Nephron progenitor cell (in vitro differentiated cells): ENCODE data around the gene TLX2.
A peak's percentile ranks its signal among the peaks of the same experiment; 100 is the strongest.

ENCODE experiments used
- DNase-seq: peaks from one replicate; pipeline ENCODE4 v3.0.0; 2021
- H3K27ac Mint-ChIP-seq: 2 replicates; pipeline ENCODE4 v1.8.0; 2021; ENCODE audit warnings: mild to moderate bottlenecking, moderate library complexity, mixed read lengths
- H3K27me3 Mint-ChIP-seq: 2 replicates; pipeline ENCODE4 v1.8.0; 2021; ENCODE audit warnings: mild to moderate bottlenecking, low read depth, mixed read lengths; ENCODE audit not compliant: poor library complexity
- H3K36me3 Mint-ChIP-seq: 2 replicates; pipeline ENCODE4 v1.8.0; 2021; ENCODE audit warnings: low read depth, mixed read lengths
- H3K4me1 Mint-ChIP-seq: 2 replicates; pipeline ENCODE4 v1.8.0; 2021; ENCODE audit warnings: mixed read lengths
- H3K4me3 Mint-ChIP-seq: 2 replicates; pipeline ENCODE4 v1.8.0; 2021; ENCODE audit warnings: mild to moderate bottlenecking, moderate library complexity, mixed read lengths
- H3K9me3 Mint-ChIP-seq: 2 replicates; pipeline ENCODE4 v1.8.0; 2021; ENCODE audit warnings: mild to moderate bottlenecking, moderate library complexity, mixed read lengths
- CTCF ChIP-seq: fragments of 200-600 bp; sonication (generic); IDR thresholded peaks from 2 replicates; pipeline ENCODE4 v1.5.0; 2021; ENCODE audit warnings: antibody characterized with exemption

The TLX2 gene

GRCh38 chr2:74554820-74555531 is 40.7 kb downstream of the TLX2 start:
- Mint-ChIP-seq H3K27ac (no peak overlapping the region), H3K9me3 (no peaks in the 10 kb centered on the region), H3K36me3 (peaks cover 14% of the 10 kb centered on the region), H3K4me1 (peaks cover 42% of the 10 kb centered on the region), H3K4me3 (peak overlapping the region; percentile 91), H3K27me3 (peaks cover 75% of the 10 kb centered on the region)
- TF ChIP-seq CTCF, result no peak
- DNase-seq, result peak; percentile 69

GRCh38 chr2:74555610-74556103 is 41.4 kb downstream of the TLX2 start:
- peaks cover 41% of the 10 kb centered on the region for H3K4me1 Mint-ChIP-seq
- H3K4me3 Mint-ChIP-seq, result peak overlapping the region; percentile 91
- H3K27me3 Mint-ChIP-seq, result peaks cover 75% of the 10 kb centered on the region
- no peak overlapping the region for H3K27ac Mint-ChIP-seq
- no peaks in the 10 kb centered on the region for H3K9me3 Mint-ChIP-seq
- DNase-seq, result no peak
- no peak for TF ChIP-seq CTCF
- peaks cover 10% of the 10 kb centered on the region for H3K36me3 Mint-ChIP-seq

GRCh38 chr2:74556159-74556558 is 41.9 kb downstream of the TLX2 start:
- H3K27ac Mint-ChIP-seq, result no peak overlapping the region
- H3K9me3 Mint-ChIP-seq, result no peaks in the 10 kb centered on the region
- TF ChIP-seq CTCF, result no peak
- H3K36me3 Mint-ChIP-seq, result peaks cover 9% of the 10 kb centered on the region
- peak overlapping the region; percentile 48 for H3K4me3 Mint-ChIP-seq
- peaks cover 38% of the 10 kb centered on the region for H3K4me1 Mint-ChIP-seq
- DNase-seq, result no peak
- peaks cover 76% of the 10 kb centered on the region for H3K27me3 Mint-ChIP-seq

- H3K36me3 Mint-ChIP-seq, result peaks cover 2% of the 10 kb centered on the region
- no peak for TF ChIP-seq CTCF
- no peaks in the 10 kb centered on the region for H3K9me3 Mint-ChIP-seq
- DNase-seq, result no peak
- peaks cover 31% of the 10 kb centered on the region for H3K4me1 Mint-ChIP-seq
- H3K27ac Mint-ChIP-seq, result no peak overlapping the region
- H3K27me3 Mint-ChIP-seq, result peaks cover 78% of the 10 kb centered on the region
- no peak overlapping the region for H3K4me3 Mint-ChIP-seq
Measured at GRCh38 chr2:74556831-74557370, 42.7 kb downstream of the TLX2 start.

- Mint-ChIP-seq H3K4me1 (peaks cover 16% of the 10 kb centered on the region), H3K9me3 (no peaks in the 10 kb centered on the region), H3K4me3 (no peak overlapping the region), H3K27ac (no peak overlapping the region), H3K36me3 (no peaks in the 10 kb centered on the region), H3K27me3 (peaks cover 91% of the 10 kb centered on the region)
- no peak for TF ChIP-seq CTCF
- DNase-seq, result no peak
Measured at GRCh38 chr2:74558284-74559230, 44.3 kb downstream of the TLX2 start.
